Parathyroid adenoma (tissue), 2 donors: ENCODE data around the gene TIMP1.
A peak's percentile ranks its signal among the peaks of the same experiment; 100 is the strongest.

Experiments used
- H2AFZ ChIP-seq: fragments of 300-600 bp; sonication (generic); one replicate; pipeline ENCODE4 v1.7.0; 2017; ENCODE audit warnings: antibody characterized with exemption, mild to moderate bottlenecking
- H3K27ac ChIP-seq: fragments of 300-600 bp; sonication (generic); one replicate; pipeline ENCODE4 v1.7.0; 2017
- H3K27me3 ChIP-seq: fragments of 300-600 bp; sonication (generic); one replicate; pipeline ENCODE4 v1.7.0; 2017; ENCODE audit warnings: low read length; ENCODE audit not compliant: control insufficient read depth, insufficient read depth
- H3K36me3 ChIP-seq: fragments of 300-600 bp; sonication (generic); one replicate; pipeline ENCODE4 v1.7.0; 2017; ENCODE audit warnings: low read length; ENCODE audit not compliant: control insufficient read depth, insufficient read depth
- H3K4me1 ChIP-seq: fragments of 300-600 bp; sonication (generic); one replicate; pipeline ENCODE4 v1.7.0; 2017; ENCODE audit warnings: control low read depth
- H3K4me2 ChIP-seq: fragments of 300-600 bp; sonication (generic); one replicate; pipeline ENCODE4 v1.7.0; 2017; ENCODE audit warnings: low read length
- H3K4me3 ChIP-seq: fragments of 300-600 bp; sonication (generic); one replicate; pipeline ENCODE4 v1.7.0; 2017; ENCODE audit warnings: low read depth, low read length
- H3K79me2 ChIP-seq: fragments of 300-600 bp; sonication (generic); one replicate; pipeline ENCODE4 v1.7.0; 2017; ENCODE audit warnings: control low read depth
- H3K9ac ChIP-seq: fragments of 300-600 bp; sonication (generic); one replicate; pipeline ENCODE4 v1.7.0; 2017; ENCODE audit warnings: mild to moderate bottlenecking
- H3K9me3 ChIP-seq: fragments of 300-600 bp; sonication (generic); one replicate; pipeline ENCODE4 v1.7.0; 2017; ENCODE audit warnings: low read length; ENCODE audit not compliant: control insufficient read depth
- CTCF ChIP-seq: fragments of 300-600 bp; sonication (generic); IDR thresholded peaks from one replicate; pipeline ENCODE4 v1.7.0; 2017; ENCODE audit warnings: antibody characterized with exemption, mild to moderate bottlenecking
- donor health status: primary hyperparathyroidism.

The TIMP1 gene

GRCh38 chrX:47581731-47582647 lies at the start of gene TIMP1:
TSS of gene TIMP1 (plus strand) at chrX:47582436. CDS start at chrX:47583416, 980 bp downstream.
- Histone ChIP-seq H2AFZ (peak within 1 kb of the TSS; percentile 85), H3K4me2 (peak within 1 kb of the TSS; percentile 22), H3K27ac (peak within 1 kb of the TSS; percentile 59), H3K36me3 (no peaks in the 10 kb centered on the region), H3K27me3 (no peaks in the 10 kb centered on the region), H3K79me2 (no peaks in the 10 kb centered on the region), H3K9ac (no peak within 1 kb of the TSS), H3K4me1 (no peaks in the 10 kb centered on the region), H3K4me3 (no peak within 1 kb of the TSS), H3K9me3 (no peaks in the 10 kb centered on the region)
- TF ChIP-seq CTCF: no peak

GRCh38 chrX:47539860-47540259 lies 42.4 kb upstream of the TIMP1 start:
- H3K4me1 ChIP-seq: peaks cover 3% of the 10 kb centered on the region
- no peaks in the 10 kb centered on the region for H3K79me2 ChIP-seq
- H3K27ac ChIP-seq: peak overlapping the region; percentile 24
- TF ChIP-seq CTCF: no peak
- H2AFZ ChIP-seq: peak overlapping the region; percentile 56
- H3K9ac ChIP-seq: no peak overlapping the region
- H3K4me3 ChIP-seq: no peak overlapping the region
- H3K27me3 ChIP-seq: no peaks in the 10 kb centered on the region
- H3K36me3 ChIP-seq: no peaks in the 10 kb centered on the region
- H3K9me3 ChIP-seq: no peaks in the 10 kb centered on the region
- no peak overlapping the region for H3K4me2 ChIP-seq

GRCh38 chrX:47540754-47541538 lies 41.3 kb upstream of the TIMP1 start:
- Histone ChIP-seq H3K9me3 (no peaks in the 10 kb centered on the region), H3K79me2 (no peaks in the 10 kb centered on the region), H2AFZ (peak overlapping the region; percentile 81), H3K4me2 (peak overlapping the region; percentile 55), H3K4me3 (no peak overlapping the region), H3K27me3 (no peaks in the 10 kb centered on the region), H3K9ac (no peak overlapping the region), H3K27ac (peak overlapping the region; percentile 75), H3K36me3 (no peaks in the 10 kb centered on the region), H3K4me1 (peaks cover 3% of the 10 kb centered on the region)
- peak; percentile 54 for TF ChIP-seq CTCF

GRCh38 chrX:47543496-47543895 lies 38.7 kb upstream of the TIMP1 start:
- no peak for TF ChIP-seq CTCF
- H3K4me2 ChIP-seq: no peak overlapping the region

More at GRCh38 chrX:47543496-47543895, 38.7 kb upstream of the TIMP1 start:
- no peak overlapping the region for H3K9ac ChIP-seq
- no peak overlapping the region for H2AFZ ChIP-seq
- H3K36me3 ChIP-seq: no peaks in the 10 kb centered on the region
- H3K4me1 ChIP-seq: peaks cover 3% of the 10 kb centered on the region
- no peak overlapping the region for H3K27ac ChIP-seq
- no peak overlapping the region for H3K4me3 ChIP-seq
- H3K27me3 ChIP-seq: no peaks in the 10 kb centered on the region
- H3K9me3 ChIP-seq: no peaks in the 10 kb centered on the region
- no peaks in the 10 kb centered on the region for H3K79me2 ChIP-seq
